ENCODE data around the gene CPLANE2. TPM values are rescaled to one million over a fixed set of nuclear protein-coding genes. Genes with fewer than 3 reads are reported as not detected.
"Not testable (repeated sequence)": the region's sequence is repeated elsewhere in the genome, so short reads cannot be mapped to it uniquely, and the experiment has no call there.

The CPLANE2 gene, protein sequence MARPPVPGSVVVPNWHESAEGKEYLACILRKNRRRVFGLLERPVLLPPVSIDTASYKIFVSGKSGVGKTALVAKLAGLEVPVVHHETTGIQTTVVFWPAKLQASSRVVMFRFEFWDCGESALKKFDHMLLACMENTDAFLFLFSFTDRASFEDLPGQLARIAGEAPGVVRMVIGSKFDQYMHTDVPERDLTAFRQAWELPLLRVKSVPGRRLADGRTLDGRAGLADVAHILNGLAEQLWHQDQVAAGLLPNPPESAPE
- 1 to 10 TPM; 4.1 to 5.2 TPM for total RNA-seq
- long read RNA-seq, donor 1, partial matches to known transcripts = 0 of 4 reads
- long read RNA-seq, donor 1, other reads (novel, unspliced or antisense) = 1 of 4 reads
- long read RNA-seq, donor 2, partial matches to known transcripts = 0 of 5 reads
- long read RNA-seq, donor 2, other reads (novel, unspliced or antisense) = 0 of 5 reads

GRCh38 chr1:16236511-16237342, at the start of gene CPLANE2:
Gene CPLANE2, minus strand, starts transcription at chr1:16237183. Its CDS starts 441 bp downstream, at chr1:16236742.
- intact Hi-C loops (cut with DNase I) = no loop called here
- peak; percentile 98 for DNase-seq (ENCODE audit: low spot score)

DNA sequence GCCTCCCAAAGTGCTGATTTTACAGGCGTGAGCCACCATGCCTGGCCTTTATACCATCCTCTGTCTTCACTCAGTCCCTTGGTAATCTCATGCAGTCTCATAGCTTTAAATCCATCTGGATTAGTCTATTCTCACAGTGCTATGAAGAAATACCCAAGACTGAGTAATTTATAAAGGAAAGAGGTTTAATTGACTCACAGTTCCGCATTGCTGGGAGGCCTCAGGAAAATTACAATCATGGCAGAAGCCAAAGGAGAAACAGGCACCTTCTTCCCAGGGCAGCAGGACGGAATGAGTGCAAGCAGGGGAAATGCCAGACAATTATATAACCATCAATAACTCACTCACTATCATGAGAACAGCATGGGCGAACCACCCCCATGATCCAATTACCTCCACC, 49.1 kb upstream of the CPLANE2 start:
- DNase-seq (ENCODE audit: low spot score) = no peak
- intact Hi-C loops (cut with DNase I) = no loop called here

- intact Hi-C loops (cut with DNase I) = no loop called here
- no peak for DNase-seq (ENCODE audit: low spot score)
These were observed 44.8 kb upstream of the CPLANE2 start for GRCh38 chr1:16281765-16282164.

GRCh38 chr1:16279186-16279585, 42.2 kb upstream of the CPLANE2 start:
- intact Hi-C loops (cut with DNase I) = no loop called here

DNA sequence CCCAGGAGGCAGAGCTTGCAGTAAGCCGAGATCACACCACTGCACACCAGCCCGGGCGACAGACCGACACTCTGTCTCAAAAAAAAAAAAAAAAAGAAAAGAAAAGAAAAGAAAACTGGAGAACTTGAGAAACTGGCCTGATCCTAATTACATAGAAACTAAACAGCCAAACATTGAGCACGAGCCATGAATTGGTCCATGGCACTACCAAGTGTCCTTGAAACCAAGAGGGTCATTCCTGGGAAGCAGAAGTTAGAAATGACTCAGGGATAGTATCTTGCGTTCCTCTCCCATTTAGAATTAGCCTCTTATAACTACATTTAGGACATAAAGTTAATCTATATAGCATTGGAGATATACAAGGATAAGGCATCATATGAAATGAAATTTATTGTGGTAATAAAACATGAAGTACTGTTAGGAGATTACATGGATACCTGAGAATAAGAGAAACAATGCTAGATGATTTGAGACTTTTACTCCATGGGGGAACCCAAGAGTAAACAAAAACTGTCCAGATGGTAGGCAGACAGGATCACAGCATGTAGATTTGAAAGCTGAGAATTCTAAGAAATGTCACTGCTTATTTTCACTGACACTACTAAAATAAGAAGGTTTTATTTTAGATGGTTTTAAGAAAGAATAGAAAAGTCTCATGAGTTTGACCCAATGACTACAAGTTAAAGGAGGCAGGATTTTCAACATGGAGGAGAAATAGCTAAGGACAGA, 39.5 kb upstream of the CPLANE2 start:
- no peak for DNase-seq (ENCODE audit: low spot score)
- intact Hi-C loops (cut with DNase I) = no loop called here

More at GRCh38 chr1:16279186-16279585, 42.2 kb upstream of the CPLANE2 start:
- DNase-seq (ENCODE audit: low spot score) = no peak

DNA sequence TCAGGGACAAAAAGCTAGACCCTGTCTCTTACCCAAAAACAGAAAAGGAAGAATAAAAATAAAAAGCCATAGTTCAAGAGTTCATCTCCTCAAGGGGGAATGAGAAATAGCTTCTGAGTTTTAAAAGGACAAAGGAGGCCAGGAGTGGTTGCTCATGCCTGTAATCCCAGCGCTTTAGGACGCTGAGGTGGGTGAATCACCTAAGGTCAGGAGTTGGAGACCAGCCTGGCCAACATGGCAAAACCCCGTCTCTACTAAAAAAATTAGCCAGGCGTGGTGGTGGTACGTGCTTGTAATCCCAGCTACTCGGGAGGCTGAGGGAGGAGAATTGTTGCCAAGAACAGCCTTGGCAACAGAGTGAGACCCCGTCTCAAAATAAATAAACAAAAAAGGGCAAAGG, 38.6 kb upstream of the CPLANE2 start:
- DNase-seq (ENCODE audit: low spot score) = no peak
- intact Hi-C loops (cut with DNase I) = no loop called here

DNA sequence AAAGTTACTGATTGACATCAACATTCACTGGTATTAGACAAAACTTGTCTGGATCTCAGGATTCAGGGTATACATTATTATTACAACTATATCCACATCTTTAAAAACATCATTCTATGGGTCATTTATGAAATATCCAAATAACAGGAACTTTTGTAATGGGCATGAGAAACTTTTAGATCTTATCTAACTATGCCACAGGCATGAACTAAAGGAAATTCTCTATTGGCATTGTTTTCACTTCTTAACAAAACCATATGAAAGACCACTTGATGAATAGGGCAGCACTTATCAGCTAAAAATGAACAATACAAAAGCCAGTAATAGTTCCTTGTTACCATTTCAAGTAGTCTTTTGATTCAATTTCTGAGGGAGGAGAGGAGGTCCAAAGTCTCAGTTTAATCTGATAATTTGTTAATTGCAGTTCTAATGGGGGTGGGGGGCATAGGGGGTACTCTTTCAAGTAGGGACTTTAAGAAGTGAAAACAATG, 30.8 kb upstream of the CPLANE2 start:
- no peak for DNase-seq (ENCODE audit: low spot score)
- intact Hi-C loops (cut with DNase I) = no loop called here

DNA sequence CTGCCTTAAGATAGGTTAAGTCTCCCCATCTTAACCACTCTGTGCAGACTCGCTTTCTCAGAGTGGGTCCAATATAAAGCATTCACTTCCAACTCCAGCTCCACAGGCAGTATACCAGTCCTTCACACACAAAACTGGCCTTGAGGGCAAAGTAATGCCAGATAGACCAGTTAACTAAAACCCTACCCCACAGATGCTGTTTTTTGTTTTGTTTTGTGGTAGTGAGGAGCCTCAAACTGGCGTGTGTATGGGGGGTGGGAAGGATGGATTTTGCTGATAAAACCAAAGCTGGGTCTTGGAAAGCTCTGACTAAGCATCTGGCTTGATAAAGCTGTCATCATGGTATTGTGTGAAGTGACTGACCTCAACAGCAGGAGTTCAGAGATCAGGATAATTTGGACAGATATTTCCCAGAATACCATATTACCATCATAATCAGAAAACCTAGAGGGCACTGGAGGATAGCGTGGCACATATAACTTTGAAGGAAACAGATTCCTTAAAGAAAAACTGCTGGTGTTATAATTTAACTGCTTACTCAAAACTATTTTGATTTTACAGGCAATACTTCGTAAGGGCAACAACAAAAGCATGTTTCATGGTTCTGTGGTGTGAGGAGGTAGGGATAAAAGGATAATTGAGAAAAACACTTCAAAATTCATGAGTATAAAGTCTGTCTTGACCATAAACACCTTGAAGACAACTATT, 29.6 kb upstream of the CPLANE2 start:
- intact Hi-C loops (cut with DNase I) = no loop called here
- DNase-seq (ENCODE audit: low spot score) = no peak

DNA sequence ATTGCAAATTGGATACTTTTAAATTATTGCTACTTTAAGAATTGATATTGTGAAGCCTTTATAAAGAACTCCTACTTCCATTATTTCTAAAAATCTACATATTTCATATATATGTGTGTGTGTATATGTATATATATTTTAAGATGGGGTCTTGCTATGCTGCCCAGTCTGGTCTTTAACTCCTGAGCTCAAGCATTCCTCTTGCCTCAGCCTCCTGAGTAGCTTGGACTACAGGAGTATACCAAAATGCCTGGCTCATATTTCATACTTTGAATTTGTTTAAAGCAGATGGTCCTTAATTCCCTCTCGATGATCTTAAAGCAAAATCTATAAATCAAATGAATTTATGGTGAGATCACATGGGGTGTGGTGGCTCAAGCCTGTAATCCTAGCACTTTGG, 25.1 kb upstream of the CPLANE2 start:
- intact Hi-C loops (cut with DNase I) = loop anchor here in 1 of 2 donors (5.0 kb wide), 1 partner anchor 40 kb away; no protein-coding TSS in a partner anchor
- DNase-seq (ENCODE audit: low spot score) = no peak

- no peak for DNase-seq (ENCODE audit: low spot score)
- intact Hi-C loops (cut with DNase I) = loop anchor here in 1 of 2 donors (5.0 kb wide), 1 partner anchor 41 kb away; no protein-coding TSS in a partner anchor
These were observed 23.8 kb upstream of the CPLANE2 start for GRCh38 chr1:16260814-16261213.

DNA sequence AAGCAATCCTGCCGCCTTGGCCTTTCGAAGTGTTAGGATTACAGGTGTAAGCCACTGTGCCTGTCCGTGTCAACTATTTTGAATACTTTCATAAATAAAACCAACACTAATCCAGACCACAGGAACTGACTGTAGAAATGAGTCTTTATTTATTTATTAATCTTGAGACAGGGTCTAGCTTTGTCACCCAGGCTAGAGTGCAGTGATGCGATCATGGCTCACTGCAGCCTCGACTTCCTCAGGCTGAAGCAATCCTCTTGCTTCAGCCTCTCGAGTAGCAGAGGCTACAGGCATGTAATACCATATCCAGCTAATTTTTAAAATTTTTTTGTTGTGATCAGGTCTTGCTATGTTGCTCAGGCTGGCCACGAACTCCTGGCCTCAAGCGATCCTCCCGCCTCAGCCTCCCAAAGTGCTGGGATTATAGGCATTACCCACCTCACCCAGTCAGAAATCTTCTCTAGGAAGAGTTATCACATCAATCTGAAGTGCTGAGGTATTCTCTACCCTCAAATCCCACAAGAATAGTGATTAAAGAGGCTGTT, 21.7 kb upstream of the CPLANE2 start:
- intact Hi-C loops (cut with DNase I) = no loop called here
- DNase-seq (ENCODE audit: low spot score) = no peak

DNA sequence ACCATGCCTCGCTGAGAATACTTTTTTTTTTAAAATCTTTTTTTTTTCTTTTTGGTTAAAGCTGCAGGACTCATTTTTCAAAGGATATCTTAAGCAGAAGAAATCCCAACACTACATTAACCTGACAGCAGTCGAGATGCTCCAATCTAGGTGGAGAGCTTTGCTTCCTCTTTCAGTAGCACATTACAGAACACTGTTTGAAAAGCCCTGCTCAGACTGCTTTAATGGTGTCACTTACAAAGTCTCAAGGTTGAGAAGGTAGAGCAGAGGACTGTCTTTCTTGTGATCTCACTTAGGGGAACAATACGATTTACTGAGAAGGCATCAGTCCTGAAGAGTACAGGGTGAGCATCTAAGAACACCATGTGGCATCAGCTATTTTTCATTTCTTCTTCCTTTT, 21.0 kb upstream of the CPLANE2 start:
- intact Hi-C loops (cut with DNase I) = no loop called here
- no peak for DNase-seq (ENCODE audit: low spot score)

DNA sequence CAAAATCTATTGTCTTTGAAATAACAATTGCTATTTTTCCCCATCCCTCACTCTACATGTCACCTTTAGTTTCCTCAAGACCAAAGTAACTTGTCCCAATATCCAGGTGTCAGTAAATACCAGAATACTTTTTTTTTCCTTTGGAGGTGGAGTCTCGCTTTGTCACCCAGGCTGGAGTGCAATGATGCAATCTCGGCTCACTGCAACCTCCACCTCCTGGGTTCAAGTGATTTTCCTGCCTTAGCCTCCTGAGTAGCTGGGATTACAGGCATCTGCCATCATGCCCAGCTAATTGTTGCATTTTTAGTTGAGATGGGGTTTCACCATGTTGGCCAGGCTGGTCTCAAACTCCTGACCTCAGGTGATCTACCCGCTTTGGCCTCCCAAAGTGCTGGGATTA, 20.6 kb upstream of the CPLANE2 start:
- DNase-seq (ENCODE audit: low spot score); intact Hi-C loops (cut with DNase I): not testable (repeated sequence)

DNA sequence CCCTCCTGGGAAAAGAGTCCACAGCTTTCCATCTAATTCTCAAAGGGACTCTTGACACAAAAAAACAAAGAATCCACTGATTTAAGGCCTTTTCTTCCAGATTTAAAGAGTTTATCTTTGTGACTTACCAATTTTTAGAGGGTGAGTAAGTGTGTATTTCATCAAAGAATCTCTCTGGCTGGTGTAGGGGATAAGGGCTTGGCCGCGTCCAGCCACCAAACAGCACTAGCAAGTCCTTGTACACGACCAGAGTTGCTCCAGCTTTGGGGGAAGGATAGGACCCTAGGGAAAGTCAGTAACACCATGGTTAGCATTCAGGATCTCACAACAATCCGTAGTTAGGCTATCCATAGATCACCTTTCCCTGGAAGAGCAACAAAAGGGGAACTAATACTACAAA, 19.5 kb upstream of the CPLANE2 start:
- intact Hi-C loops (cut with DNase I) = no loop called here
- DNase-seq (ENCODE audit: low spot score) = no peak

- intact Hi-C loops (cut with DNase I) = loop anchor here in 1 of 2 donors (5.0 kb wide), 1 partner anchor 38 kb away; no protein-coding TSS in a partner anchor
- no peak for DNase-seq (ENCODE audit: low spot score)
These were observed 17.4 kb upstream of the CPLANE2 start for GRCh38 chr1:16254263-16254928.

DNA sequence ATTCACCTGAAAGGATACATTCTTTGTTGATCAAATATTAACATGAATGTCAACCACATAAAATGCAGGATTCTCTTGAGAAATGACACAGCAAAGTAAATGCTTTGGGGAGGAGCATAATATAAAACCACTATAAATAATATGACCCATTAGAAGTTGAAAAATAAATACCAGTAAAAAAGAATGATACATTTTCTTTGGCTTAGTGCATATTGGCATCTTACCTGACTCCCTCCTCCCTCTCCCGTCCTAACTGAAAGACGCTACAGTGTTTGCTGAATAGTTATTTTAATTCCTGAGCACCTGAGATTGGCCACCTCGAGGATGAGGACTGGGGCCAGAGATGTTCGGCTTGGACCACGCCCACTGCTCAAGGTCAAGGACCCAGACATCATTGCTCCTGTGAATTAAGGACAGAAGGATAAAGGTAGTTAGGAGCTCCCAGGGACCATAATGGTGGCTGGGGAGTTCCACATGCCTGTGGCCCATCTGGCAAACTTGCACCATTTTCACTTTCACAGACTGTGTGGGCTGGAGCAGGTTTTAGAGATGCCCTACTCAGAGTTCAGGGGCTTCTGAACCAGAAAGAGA, 16.4 kb upstream of the CPLANE2 start:
- intact Hi-C loops (cut with DNase I) = loop anchor here in 1 of 2 donors (5.0 kb wide), 1 partner anchor 39 kb away; no protein-coding TSS in a partner anchor
- no peak for DNase-seq (ENCODE audit: low spot score)

DNA sequence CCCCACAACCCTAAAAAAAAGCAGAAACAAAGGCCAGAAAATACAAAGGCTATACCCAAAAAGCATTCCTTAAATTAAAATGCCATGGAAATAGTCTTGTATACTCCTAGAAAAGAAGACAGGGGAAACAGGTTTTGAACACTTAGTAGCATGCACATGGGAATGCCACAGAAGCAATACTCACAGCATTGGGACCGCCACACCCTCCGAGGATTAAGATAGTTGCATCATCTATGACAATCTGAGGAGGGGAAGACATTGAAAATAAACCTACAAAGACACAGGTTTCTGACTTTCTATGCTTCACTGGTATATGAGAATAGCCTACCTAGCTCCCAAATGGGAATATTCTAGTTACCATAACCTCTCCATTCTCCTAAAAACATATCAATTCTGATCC, 15.9 kb upstream of the CPLANE2 start:
- intact Hi-C loops (cut with DNase I) = loop anchor here in 1 of 2 donors (5.0 kb wide), 1 partner anchor 39 kb away; no protein-coding TSS in a partner anchor
- DNase-seq (ENCODE audit: low spot score) = no peak

Data from posterior vena cava (tissue), 2 donors.